GM18868 (cell line): ENCODE measurements around the gene POM121C.
"Not testable (repeated sequence)": the region's sequence is repeated elsewhere in the genome, so short reads cannot be mapped to it uniquely, and the experiment has no call there.

Experiments used
- ATAC-seq: cut with Tn5 transposase; IDR thresholded peaks from one replicate; pipeline ENCODE4 v1.9.1; 2021; ENCODE audit warnings: mild to moderate bottlenecking, moderate library complexity; ENCODE audit not compliant: unreplicated experiment

Gene POM121C

GRCh38 chr7:75439000-75439399 lies 47.1 kb downstream of the POM121C start:
- not testable (repeated sequence) for ATAC-seq

GRCh38 chr7:75423481-75423880 lies 62.6 kb downstream of the POM121C start:
- ATAC-seq = not testable (repeated sequence)

GRCh38 chr7:75421798-75422710 lies 64.0 kb downstream of the POM121C start:
- ATAC-seq = not testable (repeated sequence)

- not testable (repeated sequence) for ATAC-seq
Measured at GRCh38 chr7:75420152-75420551, 65.9 kb downstream of the POM121C start.

GRCh38 chr7:75419693-75420092 lies 66.4 kb downstream of the POM121C start:
- ATAC-seq = not testable (repeated sequence)

GRCh38 chr7:75419210-75419609 lies 66.9 kb downstream of the POM121C start:
- ATAC-seq = not testable (repeated sequence)

- ATAC-seq = not testable (repeated sequence)
Measured at GRCh38 chr7:75418292-75418858, 67.7 kb downstream of the POM121C start.

- not testable (repeated sequence) for ATAC-seq
Measured at GRCh38 chr7:75416787-75417186, 69.3 kb downstream of the POM121C start.

- not testable (repeated sequence) for ATAC-seq
Measured at GRCh38 chr7:75415829-75416373, 70.2 kb downstream of the POM121C start.

- not testable (repeated sequence) for ATAC-seq
Measured at GRCh38 chr7:75415428-75415817, 70.7 kb downstream of the POM121C start.

- not testable (repeated sequence) for ATAC-seq
Measured at GRCh38 chr7:75414708-75415427, 71.2 kb downstream of the POM121C start.

- ATAC-seq = not testable (repeated sequence)
Measured at GRCh38 chr7:75414204-75414603, 71.9 kb downstream of the POM121C start.

GRCh38 chr7:75410823-75411173 lies 75.3 kb downstream of the POM121C start:
- not testable (repeated sequence) for ATAC-seq

- ATAC-seq = peak; percentile 82
Measured at GRCh38 chr7:75409880-75410822, 75.9 kb downstream of the POM121C start.

- not testable (repeated sequence) for ATAC-seq
Measured at GRCh38 chr7:75404663-75405062, 81.4 kb downstream of the POM121C start.

GRCh38 chr7:75403455-75404443 lies 82.3 kb downstream of the POM121C start:
- ATAC-seq = not testable (repeated sequence)

- ATAC-seq = not testable (repeated sequence)
Measured at GRCh38 chr7:75400575-75400974, 85.5 kb downstream of the POM121C start.

GRCh38 chr7:75398771-75399700 lies 87.1 kb downstream of the POM121C start:
- not testable (repeated sequence) for ATAC-seq
